Central memory CD4-positive, alpha-beta T cell (primary cell): ENCODE data around the gene TJAP1.
"Not testable (repeated sequence)": the region's sequence is repeated elsewhere in the genome, so short reads cannot be mapped to it uniquely, and the experiment has no call there.

ENCODE experiments used
- DNase-seq: peaks from one replicate; pipeline ENCODE4 v3.0.0; 2022

Gene TJAP1

DNA sequence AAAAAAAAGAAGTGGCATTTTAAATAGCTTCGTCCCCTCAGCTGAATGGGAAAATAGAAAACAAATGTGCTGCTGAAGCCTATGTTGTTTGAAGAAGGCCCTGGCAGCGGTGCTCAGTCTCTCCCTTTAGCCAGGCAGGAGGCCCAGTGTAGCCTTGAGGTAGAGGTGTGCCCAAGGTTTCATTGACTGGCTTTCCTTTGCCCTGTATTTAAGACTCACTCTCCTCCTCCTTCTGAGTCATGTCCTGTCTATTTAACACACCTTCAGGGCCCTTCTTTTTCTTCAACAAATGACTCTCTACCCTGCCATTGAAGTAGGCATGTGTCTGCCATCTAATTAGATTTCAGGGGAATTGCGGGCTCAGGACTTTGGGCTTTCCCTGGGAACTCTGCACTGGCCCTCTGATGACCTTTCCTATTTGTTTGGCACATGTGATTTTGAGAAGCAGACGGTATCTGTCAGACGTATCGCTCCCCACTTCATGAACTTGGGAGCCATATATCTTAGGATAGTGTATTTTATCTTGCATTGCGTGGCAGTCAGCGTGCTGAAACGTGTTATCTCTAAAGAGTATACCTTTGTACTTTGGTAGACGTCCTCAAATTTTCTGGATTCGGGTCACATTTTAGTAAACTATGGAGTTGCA lies 4.3 kb downstream of the TJAP1 start:
- no peak for DNase-seq

DNA sequence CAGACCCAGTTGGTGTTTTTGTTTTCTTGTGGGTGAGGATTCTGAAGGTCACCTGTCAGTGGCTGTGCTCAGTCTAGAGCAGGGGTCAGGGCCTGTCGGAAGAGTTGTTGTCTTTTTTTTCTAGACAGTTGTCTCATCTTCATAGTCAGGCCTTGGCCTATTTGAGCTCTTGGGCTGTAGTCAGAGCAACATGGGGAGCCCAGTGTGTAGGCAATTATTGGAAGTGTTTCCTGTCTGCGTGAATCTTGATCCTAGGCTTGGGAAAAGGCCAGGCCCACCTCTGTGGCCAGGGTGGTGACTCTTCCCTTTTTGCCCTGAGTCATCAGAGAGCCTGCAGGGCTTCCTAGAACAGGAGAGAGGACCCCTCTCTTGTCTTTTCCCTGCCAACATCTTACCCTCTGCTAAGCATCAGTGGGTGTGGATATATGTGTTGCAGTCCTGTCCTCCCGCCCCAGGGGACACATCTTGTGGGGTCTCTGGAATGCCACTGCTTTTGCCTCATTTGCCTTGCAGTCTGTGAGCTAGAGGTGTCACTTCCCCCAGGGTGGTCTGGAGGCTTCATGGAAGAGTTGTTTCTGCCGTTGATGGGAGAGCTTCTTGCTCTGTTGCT lies 11.4 kb downstream of the TJAP1 start:
- no peak for DNase-seq

DNA sequence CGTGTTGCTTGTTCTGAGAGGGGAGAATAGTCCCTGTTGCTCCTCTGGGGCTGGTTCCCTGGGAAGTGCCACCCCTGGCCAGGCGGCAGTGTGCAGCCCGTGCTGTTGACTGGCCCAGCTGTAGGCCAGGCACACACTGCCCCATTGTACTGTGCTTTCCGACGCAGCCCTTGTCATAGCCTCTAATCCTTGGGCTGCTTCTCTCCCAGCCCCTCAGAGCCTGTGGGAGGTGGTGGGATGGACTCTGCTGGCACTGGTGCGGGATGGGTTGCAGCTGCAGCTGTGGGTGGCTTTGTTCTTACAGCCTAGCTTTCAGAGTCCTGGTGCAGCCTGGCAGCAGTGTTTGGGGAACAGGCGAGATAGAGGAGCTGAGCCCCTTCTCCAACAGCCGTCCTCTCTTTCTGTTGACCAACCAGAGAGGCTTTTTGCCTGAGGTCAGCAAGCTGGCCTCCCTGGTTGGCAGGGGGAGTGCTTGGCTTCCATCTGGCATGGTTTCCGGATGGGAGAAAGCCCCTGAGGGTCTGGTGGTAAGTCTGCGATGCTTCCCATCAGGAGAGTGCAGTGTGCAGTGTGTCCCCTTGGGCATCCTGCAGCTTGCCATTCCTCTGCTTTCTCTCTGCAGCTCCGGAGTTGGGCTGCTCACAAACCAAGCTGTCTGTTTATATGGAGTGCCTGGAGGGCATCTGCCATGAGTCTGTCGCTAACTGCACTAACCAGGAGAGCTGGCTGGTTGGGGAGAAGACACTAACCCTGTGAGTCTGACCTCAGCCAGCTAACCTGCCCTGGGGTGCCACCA lies 12.1 kb downstream of the TJAP1 start:
- no peak for DNase-seq

GRCh38 chr6:43490523-43490939 lies 13.2 kb downstream of the TJAP1 start:
- DNase-seq, result no peak

- DNase-seq, result no peak
Observed at GRCh38 chr6:43491750-43492661, 14.6 kb downstream of the TJAP1 start.

GRCh38 chr6:43492673-43493072 lies 15.3 kb downstream of the TJAP1 start:
- no peak for DNase-seq

GRCh38 chr6:43493230-43493629 lies 15.9 kb downstream of the TJAP1 start:
- no peak for DNase-seq

DNA sequence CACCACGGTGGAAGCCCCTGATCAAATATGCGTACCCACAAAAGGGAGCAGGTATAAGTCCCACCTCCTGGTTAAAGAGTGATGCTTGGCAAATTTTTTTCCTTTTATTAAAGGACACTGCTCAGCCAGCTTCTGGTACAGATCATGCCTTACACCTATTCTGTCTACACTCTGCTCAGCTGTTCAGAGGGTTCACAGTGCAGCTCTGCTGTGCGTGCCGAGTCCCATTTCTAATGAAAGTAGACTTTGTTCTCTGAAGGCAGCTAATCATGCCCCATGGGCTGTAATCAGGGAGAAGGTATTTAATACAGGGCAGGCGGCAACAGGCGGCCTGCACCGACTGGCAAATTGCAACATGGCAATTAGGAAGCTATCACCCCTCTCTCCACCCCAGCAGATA lies 16.5 kb downstream of the TJAP1 start:
- no peak for DNase-seq

- DNase-seq, result no peak
Observed at GRCh38 chr6:43494321-43494720, 17.0 kb downstream of the TJAP1 start.

DNA sequence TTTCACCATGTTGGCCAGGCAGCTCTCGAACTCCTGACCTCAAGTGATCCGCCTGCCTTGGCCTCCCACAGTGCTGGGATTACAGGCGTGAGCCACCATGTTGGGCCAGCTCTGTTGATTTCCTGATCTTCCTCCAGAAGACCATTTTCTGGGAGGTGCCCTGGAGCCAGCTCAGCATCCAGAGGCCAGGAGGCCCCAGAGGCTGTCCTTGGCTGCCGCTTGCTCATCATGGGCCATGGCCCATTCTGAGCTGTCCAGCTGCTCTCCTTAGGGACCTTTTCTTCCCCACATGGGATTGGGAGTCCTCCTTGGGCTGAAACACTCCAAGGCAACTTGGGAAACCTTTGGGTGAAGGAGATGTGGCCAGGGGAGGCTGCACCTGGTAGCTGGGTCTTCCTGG lies 17.4 kb downstream of the TJAP1 start:
- DNase-seq, result no peak

DNA sequence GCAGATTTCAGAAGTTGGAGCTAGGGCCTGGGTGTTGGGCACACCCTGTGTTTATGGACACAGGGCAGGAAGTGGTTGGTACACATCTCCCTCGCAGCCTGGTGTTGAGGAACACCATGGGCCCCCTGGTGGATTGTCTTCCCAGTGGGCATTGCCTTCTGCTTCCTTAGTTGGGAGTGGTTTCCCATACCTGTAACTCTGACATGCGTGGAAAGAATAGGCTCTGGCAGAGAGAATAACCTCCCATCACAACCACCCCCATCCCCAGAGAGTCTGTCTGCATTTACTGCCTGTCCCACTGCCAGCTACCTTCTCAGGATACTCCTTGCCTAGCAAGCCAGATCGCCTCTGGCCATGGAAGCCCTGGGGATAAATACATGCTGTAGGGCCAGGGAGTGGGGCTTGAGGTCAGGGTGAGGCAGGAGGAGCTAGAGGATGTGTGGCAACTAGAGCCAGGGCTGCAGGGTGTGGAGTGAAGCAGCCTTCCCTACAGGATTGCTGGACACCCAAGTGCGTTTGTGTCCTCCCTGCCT lies 18.1 kb downstream of the TJAP1 start:
- peak; percentile 32 for DNase-seq

- DNase-seq, result no peak
Observed at GRCh38 chr6:43496370-43497128, 19.2 kb downstream of the TJAP1 start.

GRCh38 chr6:43497129-43497396 lies 19.7 kb downstream of the TJAP1 start:
- DNase-seq, result no peak

DNA sequence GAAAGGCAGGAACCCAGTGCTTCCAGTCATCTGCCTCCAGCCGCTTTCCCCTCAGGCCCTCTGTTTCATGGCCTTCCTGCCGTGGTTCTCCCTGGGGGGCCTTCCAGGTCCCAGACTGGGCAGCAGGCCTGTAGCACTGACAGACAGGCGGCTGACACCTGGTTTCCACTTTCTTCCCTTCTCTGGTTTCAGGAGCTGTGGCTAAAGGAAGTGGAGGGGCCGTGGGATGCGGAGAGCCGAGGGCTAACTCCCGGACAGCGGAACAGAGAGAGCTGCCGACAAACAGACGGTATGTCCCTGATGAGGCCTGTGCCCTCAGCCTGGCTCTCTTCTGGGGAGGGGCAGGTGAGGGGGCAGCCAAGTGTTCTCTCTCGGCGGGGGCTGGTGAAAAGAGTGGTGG lies 20.3 kb downstream of the TJAP1 start:
- no peak for DNase-seq

DNA sequence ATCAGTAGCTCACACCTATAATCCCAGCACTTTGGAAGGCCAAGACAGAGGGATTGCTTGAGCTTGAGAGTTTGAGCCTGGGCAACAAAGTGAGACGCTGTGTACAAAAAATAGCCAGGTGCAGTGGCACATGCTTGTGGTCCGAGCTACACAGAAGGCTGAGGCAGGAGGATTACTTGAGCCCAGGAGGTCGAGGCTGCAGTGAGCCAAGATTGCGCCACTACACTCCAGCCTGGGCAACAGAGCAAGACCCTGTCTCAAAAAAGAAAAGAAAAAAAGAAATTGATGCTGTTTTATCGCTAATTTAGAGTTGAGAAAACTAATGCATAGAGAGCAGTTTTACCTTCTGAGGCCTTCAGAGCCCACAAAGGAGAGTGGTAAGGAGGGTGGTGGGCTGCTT lies 20.9 kb downstream of the TJAP1 start:
- not testable (repeated sequence) for DNase-seq

DNA sequence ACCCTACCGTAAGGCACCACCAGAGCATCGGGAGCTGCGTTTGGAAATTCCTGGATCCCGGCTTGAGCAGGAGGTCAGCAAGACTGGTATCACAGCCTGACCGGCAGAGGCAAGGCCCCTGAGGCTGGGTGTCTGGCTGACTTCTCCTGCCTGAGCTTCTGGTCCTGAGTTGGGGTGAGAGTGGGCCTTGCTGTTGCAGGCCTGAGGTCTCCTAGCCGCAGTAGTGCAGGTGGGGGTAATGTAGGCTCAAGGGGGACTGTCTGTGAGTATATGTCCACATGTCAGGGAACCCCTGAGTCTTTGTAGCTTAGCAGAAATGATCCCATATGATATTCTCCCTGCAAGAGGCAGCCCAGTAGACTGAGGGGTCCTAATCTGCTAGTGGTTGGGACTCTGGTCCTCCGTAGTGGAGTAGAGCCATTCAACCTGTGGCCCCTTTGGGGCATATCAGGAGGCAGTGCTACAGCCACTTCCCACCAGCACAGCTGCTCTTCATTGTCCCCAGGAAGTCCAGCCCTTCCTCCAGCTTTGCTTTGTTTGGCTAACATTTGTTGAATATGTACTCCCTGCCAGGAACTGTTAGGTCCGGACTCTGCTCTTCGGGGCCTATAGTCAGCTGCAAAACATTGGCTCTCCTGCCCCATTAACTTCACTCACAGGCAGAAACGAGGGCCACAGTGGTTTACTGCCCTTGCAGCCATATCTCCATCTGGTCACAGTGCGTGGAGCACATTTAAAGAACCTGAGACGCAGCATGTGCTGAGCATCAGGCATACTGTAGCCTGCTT lies 21.9 kb downstream of the TJAP1 start:
- no peak for DNase-seq

DNA sequence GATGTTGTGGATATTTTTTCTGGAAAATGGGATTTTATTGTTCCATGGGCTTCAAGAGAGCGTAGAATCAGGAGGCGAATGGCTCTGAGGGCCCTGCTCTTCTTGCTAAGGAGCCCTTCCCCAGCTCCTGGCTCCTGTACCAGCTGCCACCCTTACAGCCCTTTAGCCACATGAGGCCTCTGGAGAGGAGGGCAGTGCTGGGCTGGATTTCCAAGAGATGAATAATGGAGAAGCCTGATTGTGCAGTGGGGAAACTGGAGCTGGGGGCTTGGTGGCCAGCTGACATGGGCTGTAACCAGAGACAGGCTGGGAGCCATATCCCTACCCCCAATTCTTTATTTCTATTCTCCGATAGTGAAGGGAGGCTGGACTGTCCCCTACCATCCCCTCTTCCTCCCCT lies 23.6 kb downstream of the TJAP1 start:
- DNase-seq, result no peak

- no peak for DNase-seq
Observed at GRCh38 chr6:43502666-43503065, 25.3 kb downstream of the TJAP1 start.

DNA sequence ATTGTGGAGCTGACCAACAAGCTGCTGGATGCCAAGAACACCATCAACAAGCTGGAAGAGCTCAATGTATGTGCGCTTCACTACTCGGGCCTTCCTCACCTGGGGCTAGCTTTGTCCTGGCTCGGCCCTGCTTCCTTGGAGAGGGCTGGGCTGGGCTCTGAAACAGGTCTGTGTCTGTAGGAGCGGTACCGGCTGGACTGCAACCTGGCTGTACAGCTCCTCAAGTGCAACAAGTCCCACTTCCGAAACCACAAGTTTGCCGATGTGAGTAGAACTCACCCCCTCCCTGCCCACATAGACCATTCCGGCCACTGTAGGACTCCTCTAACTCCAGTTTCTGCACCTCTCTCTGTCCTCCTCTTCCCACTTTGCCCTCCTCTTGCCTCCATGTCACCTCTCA lies 26.1 kb downstream of the TJAP1 start:
- no peak for DNase-seq

DNA sequence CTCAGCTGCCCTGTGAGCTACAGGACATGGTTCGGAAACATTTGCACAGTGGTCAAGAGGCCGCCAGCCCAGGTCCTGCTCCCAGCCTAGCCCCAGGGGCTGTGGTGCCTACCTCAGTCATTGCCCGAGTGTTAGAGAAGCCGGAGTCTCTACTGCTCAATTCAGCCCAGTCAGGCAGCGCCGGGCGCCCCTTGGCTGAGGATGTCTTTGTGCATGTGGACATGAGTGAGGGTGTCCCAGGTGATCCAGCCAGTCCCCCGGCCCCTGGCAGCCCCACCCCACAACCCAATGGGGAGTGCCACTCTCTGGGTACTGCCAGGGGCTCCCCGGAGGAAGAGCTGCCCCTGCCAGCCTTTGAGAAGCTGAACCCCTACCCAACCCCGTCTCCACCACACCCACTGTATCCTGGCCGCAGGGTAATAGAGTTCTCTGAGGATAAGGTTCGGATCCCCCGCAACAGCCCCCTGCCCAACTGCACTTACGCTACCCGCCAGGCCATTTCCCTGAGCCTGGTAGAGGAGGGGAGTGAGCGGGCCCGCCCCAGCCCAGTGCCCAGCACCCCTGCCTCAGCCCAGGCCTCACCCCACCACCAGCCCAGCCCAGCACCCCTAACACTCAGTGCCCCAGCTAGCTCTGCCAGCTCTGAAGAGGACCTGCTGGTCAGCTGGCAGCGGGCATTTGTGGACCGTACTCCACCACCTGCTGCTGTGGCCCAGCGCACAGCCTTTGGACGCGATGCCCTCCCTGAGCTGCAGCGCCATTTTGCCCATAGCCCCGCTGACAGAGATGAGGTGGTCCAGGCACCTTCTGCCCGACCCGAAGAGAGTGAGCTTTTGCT lies 27.6 kb downstream of the TJAP1 start:
- no peak for DNase-seq
